ENCODE results near the gene RABAC1.
"Not testable (repeated sequence)": the region's sequence is repeated elsewhere in the genome, so short reads cannot be mapped to it uniquely, and the experiment has no call there.

DNA sequence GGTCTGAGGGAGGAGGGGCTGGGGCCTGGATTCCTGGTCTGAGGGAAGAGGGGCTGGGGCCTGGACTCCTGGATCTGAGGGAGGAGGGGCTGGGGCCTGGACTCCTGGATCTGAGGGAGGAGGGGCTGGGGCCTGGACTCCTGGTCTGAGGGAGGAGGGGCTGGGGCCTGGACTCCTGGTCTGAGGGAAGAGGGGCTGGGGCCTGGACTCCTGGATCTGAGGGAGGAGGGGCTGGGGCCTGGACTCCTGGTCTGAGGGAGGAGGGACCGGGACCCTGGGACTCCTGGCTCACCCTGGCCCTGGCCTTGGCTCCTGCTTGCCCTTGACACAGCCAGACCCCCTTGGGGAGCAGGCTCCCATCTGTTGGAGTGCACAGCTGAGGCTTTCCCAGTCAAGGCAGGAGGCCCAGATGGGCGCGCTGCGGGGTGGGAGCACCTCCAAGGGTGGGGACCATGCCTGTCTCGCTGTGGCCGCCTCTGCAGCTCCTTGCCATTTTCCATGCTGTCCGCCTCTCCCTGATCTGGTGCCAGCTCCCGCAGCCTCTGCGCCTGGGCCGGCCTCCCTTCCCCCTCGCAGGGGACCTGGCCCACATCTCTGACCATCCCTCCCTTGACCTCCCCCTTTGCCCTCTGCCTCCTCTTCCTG lies 32.9 kb upstream of the RABAC1 start:
- TF ChIP-seq RCOR1 (conservative IDR thresholded peaks at IDR 0.05; ENCODE audit: low read depth, low read length); REST (IDR thresholded peaks at IDR 0.05; ENCODE audit: low read depth, low read length); CTCF (IDR thresholded peaks at IDR 0.05 in 2 of 3, conservative IDR thresholded peaks at IDR 0.05 in 1 of 3; ENCODE audit: control insufficient read depth in 2 of 3, extremely low read depth in 1 of 3, insufficient read depth in 1 of 3, low read depth in 3 of 3, low read length in 3 of 3); ATF7 (IDR thresholded peaks at IDR 0.05; ENCODE audit: low read depth); RB1 (IDR thresholded peaks at IDR 0.05; ENCODE audit: borderline replicate concordance); CHD1 (IDR thresholded peaks at IDR 0.05; ENCODE audit: low read depth, low read length); GATAD2B (conservative IDR thresholded peaks at IDR 0.05; ENCODE audit: low read depth): not testable (repeated sequence)
- TF ChIP-seq, protein P1, sequence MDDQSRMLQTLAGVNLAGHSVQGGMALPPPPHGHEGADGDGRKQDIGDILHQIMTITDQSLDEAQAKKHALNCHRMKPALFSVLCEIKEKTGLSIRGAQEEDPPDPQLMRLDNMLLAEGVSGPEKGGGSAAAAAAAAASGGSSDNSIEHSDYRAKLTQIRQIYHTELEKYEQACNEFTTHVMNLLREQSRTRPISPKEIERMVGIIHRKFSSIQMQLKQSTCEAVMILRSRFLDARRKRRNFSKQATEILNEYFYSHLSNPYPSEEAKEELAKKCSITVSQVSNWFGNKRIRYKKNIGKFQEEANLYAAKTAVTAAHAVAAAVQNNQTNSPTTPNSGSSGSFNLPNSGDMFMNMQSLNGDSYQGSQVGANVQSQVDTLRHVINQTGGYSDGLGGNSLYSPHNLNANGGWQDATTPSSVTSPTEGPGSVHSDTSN (IDR thresholded peaks at IDR 0.05; ENCODE audit: insufficient replicate concordance, low read depth, low read length), result not testable (repeated sequence)
